HG03378 (cell line): Measurements from ENCODE around the gene CDC14B.
"Not testable (repeated sequence)": the region's sequence is repeated elsewhere in the genome, so short reads cannot be mapped to it uniquely, and the experiment has no call there.

ENCODE experiments used
- ATAC-seq: cut with Tn5 transposase; IDR thresholded peaks from one replicate; pipeline ENCODE4 v1.9.1; 2021; ENCODE audit warnings: mild to moderate bottlenecking, moderate library complexity; ENCODE audit not compliant: unreplicated experiment

CDC14B gene

GRCh38 chr9:96626912-96627311, 7.3 kb upstream of the CDC14B start:
- no peak for ATAC-seq

- no peak for ATAC-seq
These were observed 2.0 kb upstream of the CDC14B start for GRCh38 chr9:96621618-96622017.

DNA sequence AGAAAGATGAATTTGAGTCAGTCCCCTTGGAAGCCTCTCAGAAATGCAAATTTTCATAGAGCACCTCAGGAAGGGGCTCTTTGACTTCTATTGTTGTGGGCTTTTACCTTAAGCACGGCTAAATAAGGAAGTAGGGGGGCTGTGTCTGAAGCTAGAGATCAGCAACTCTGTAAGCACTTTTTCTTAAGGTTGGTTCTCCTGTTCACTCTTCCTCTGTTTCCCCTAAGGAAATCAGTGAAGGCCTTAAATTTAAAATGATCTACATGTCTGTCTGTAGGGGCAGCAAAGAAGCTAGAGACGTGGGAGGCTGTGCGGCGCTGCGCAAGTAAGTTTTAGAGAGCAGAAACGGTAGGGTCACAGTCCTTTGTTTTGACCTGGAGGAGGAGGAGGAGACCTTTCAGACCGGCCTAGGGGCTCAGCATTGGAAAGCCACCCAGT, 1.2 kb upstream of the CDC14B start:
- ATAC-seq, result no peak

DNA sequence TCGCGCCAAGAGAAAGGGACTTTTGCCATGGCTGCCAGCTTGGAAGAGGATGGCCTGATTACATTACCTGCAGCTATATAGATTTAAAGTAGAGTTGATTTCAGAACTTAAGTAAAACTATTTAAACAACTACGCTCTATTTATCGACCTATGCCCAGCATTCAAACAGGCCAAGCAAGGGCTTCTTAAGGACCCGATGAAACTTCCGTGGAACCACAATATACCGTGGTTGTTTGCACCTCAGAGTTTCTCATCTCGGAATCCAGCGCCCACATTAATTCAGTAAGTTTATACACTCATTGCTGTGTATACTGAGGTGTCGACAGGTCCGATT, 505 bp upstream of the CDC14B start:
- no peak for ATAC-seq

GRCh38 chr9:96619124-96619465, 548 bp downstream of the CDC14B start:
- no peak for ATAC-seq

DNA sequence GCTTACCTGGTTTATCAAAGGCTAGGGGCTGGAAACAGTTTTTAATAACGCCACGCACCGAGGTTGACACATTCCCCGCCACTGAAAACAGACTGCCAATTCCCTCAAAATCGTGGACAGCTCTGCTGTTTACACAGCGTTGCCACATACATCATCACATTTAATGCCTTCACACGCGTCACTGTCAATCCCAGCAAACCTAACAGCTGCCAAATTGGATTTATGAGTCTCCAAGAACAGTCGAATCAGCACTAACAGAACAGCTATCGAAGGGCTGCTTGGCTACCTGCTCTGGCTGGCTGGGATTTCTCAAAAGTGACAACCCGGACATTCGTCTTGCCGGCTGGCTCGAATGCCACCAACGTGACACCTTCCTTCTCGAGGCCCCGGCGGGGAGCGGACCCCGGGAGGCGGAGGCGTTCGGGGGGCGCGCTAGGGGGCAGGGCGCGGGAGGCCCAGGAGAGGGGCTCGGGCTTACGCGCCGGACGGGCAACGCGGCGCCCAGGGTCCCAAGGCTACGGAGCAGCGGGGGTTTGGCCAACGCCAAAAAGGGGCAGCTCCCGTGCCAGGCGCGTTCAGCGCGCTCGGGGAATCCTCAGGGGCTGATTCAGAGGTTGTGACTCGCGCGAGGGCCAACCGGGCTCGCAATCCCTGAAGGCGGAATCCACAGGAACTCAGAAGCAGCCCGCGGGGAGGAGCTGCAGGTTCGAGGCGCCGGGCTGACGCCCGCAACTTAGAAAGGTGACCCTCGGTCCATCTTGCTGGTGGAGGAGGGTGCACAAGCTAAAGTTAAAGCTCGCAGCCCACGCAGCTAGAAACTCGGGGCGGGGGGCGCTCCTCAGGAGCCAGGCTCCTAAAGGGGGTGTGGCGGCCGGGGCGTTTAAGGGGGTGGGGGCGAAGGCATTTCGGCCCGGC, 1.2 kb downstream of the CDC14B start:
- no peak for ATAC-seq

GRCh38 chr9:96617439-96618185, 2.0 kb downstream of the CDC14B start:
- no peak for ATAC-seq

- ATAC-seq, result no peak
These were observed 2.7 kb downstream of the CDC14B start for GRCh38 chr9:96616817-96617438.

GRCh38 chr9:96615411-96615810, 4.2 kb downstream of the CDC14B start:
- ATAC-seq, result no peak

DNA sequence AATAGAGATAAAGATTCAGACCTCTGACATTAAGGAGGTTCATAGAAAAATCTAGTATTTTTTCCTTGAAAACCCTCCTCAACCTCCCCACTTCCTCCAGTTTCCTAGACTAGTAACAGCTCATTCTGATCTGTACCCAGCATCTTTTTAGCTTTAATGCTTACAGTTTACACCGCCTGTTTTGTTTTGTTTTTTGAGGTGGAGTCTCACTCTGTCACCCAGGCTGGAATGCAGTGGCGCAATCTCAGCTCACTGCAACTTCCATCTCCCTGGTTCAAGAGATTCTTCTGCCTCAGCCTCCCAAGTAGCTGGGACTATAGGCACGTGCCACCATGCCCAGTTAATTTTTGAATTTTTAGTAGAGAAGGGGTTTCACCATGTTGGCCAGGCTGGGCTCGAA, 5.0 kb downstream of the CDC14B start:
- not testable (repeated sequence) for ATAC-seq

DNA sequence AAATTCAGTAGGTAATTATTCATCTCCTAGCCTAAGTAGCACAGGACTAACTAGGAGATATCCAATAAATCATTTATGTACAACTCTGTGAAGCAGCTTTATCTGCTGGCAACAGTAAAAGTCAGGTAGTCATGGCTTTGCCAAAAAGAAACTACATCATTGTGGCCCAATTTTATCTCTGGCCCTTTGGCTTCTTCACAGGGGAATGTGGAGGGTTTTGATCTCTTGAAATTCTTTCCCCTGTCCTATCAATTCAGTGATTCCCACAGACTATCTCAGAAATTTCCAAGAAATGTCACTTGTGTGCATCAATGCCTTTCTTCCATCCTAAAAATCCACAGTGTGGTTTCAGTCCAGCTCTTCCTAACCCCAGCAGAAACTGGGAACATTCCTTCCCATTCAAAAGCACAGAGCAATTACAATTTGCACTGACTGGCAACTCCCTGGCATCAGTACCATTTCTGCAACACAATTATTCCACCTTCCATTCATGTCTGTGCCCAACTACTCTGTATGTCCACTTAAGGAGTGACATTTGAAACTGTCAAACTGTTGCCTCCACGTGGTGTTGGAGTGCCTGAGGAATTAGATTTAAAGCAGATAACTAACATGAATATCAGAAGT, 6.6 kb downstream of the CDC14B start:
- ATAC-seq, result no peak

GRCh38 chr9:96612105-96612965, 7.3 kb downstream of the CDC14B start:
- no peak for ATAC-seq

DNA sequence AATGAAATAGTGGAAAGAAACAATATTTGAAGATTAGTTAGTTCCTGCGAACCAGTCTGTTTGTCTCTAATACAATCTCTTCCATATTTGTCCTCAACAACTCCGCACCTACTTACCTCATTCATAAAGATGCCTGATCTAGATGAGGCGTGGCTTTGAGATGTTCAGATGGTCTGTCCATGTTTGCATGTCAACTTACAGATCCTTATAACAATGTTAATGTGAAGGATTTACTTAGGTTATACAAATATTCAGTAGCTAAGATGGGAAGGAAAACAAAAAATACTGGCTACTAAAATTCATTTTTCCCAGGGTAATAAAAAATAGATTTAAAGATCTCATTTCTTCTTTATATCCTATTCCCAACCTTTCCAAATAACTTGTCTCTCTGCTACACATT, 8.3 kb downstream of the CDC14B start:
- ATAC-seq, result no peak

DNA sequence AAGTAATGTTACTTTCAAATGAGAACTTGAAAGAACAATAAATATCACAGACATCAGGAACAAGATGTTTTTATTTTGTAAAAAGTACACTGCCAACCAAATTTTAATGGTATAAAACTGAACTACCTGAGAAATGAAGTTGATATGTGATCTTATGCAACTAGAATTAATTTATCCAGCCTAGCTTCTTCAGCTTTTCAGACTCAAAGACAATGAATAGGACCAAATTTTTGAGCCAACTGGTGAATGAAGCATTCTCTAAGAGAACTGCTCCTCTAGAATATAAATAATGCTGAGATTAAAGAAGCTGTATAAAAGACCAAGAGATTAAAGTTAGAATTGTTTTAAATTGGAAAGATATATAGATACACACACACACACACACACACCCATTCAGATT, 9.9 kb downstream of the CDC14B start:
- no peak for ATAC-seq

DNA sequence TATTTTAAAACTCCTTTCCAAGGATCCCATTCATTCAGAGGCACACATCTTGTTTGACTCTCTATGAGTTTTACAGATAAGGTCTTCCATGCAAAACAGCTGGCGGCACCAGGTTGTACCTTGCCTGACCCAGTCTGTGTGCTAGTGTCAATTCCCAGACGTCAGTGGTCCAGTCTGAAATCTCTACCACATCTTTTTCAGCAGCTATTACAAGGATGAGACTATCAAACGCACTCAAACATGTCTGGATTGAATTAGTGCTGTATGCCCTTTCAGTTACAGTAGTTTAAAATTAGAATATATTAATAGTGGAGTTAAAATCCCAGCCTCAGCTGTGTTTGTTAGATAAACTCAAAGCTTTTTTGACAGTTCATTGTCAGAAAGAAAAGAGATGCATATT, 11.7 kb downstream of the CDC14B start:
- no peak for ATAC-seq

GRCh38 chr9:96605328-96605727, 14.3 kb downstream of the CDC14B start:
- ATAC-seq, result no peak

DNA sequence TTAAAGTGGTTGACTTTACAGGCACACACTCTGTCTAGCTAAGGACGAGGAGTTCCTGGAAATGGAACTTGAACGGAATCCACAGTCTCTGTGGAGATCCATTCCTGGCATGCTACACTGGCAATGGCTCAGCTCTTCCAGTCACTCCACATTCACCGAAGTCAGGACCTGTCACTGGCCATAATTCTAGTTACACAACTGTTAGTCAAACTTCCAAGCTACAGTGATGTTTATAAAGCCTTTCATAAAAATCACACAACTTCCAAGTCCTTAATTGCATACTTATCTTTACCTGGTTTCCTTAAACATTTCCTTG, 15.7 kb downstream of the CDC14B start:
- ATAC-seq, result no peak

- ATAC-seq, result no peak
These were observed 16.2 kb downstream of the CDC14B start for GRCh38 chr9:96603305-96604003.

DNA sequence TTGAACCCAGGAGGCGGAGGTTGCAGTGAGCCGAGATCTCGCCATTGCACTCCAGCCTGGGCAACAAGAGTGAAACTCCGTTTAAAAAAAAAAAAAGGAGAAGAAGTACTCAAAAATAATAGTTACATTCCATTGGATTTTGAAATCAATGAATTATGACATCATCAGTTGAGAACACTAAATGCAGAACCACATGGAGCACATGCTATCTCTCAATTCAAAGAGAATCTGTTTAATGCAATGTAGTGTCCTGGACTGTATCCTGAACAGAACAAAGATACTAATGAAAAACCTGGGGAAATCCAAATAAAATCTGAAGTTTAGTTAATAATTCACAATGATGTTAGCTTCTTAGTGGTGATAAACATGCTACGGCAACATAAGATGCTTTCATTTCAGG, 20.3 kb downstream of the CDC14B start:
- ATAC-seq, result no peak

- no peak for ATAC-seq
These were observed 23.0 kb downstream of the CDC14B start for GRCh38 chr9:96596601-96597111.
